ENCODE measurements around the gene ZNF275.
A peak's percentile ranks its signal among the peaks of the same experiment; 100 is the strongest.
"Not testable (repeated sequence)": the region's sequence is repeated elsewhere in the genome, so short reads cannot be mapped to it uniquely, and the experiment has no call there.

The ZNF275 gene, protein sequence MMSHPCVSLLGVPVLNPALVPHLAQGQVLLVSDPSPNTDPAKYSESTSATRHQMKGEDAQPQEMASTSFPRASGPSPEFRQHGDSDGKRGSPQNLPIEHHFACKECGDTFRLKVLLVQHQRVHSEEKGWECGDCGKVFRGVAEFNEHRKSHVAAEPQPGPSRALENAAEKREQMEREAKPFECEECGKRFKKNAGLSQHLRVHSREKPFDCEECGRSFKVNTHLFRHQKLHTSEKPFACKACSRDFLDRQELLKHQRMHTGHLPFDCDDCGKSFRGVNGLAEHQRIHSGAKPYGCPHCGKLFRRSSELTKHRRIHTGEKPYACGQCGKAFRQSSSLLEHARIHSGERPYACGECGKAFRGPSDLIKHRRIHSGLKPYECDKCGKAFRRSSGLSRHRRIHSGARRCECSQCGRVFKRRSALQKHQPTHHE

DNA sequence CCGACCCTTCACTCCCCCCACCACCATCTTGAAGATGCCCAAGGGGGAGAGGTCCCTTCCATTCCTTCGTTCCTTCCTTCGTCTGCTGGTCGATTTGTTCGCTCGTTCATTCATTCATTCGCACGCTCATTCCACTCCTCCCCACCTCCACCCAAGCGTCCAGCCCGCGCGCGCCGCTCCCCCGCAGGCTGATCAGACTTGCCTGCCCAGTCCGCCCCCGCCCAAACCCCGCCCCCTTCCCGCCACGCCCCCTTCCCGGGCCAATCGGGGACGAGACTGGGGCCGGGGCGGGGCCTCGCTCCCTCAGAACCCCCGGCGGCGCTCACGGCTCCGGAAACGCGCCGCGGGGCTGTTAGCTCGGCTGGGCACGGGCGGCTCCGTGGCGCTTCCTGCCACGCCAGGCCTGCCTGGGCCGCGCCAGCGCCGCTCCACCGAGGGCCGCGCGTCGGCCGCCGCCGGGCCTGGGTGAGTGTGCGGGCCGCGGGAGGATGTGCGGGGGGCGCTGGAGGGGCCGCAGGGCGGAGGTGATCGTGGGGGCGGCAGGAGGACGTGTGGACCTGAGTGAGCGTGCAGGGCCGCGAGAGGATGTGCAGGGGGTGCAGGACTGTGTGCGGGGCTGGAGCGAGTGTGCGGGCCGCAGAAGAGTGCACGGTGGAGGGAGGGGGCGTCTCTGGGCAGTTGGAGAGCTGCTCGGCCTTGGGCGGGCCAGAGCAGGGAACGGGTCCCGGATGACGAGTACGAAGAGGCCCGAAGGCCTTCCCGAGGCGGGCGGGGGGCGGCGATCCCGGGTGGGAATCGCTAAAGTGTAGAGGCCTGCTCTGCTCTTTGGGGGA lies at the start of gene ZNF275:
Gene ZNF275, plus strand, starts transcription at position 333 of the 833 bp plus-strand sequence. CDS start 2,527 bp downstream, outside the sequence.
- Histone ChIP-seq H3K4me1 (peaks cover 0 to 14% (median 5%) of the 10 kb centered on the region in 4 donors), H3K4me3 (peak within 1 kb of the TSS; percentile 78 to 85), H3K27me3 (no peaks in the 10 kb centered on the region), H3K27ac (peak within 1 kb of the TSS; percentile 66 to 72), H3K36me3 (peaks cover 0 to 5% (median 2%) of the 10 kb centered on the region in 3 donors), H3K9me3 (no peaks in the 10 kb centered on the region)
- peak; percentile 71 to 90 for DNase-seq
- TF ChIP-seq, protein P1, sequence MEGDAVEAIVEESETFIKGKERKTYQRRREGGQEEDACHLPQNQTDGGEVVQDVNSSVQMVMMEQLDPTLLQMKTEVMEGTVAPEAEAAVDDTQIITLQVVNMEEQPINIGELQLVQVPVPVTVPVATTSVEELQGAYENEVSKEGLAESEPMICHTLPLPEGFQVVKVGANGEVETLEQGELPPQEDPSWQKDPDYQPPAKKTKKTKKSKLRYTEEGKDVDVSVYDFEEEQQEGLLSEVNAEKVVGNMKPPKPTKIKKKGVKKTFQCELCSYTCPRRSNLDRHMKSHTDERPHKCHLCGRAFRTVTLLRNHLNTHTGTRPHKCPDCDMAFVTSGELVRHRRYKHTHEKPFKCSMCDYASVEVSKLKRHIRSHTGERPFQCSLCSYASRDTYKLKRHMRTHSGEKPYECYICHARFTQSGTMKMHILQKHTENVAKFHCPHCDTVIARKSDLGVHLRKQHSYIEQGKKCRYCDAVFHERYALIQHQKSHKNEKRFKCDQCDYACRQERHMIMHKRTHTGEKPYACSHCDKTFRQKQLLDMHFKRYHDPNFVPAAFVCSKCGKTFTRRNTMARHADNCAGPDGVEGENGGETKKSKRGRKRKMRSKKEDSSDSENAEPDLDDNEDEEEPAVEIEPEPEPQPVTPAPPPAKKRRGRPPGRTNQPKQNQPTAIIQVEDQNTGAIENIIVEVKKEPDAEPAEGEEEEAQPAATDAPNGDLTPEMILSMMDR (IDR thresholded peaks at IDR 0.05) = no peak
- intact Hi-C loops (cut with DNase I; ENCODE audit: low total_unique reads) = no loop called here

DNA sequence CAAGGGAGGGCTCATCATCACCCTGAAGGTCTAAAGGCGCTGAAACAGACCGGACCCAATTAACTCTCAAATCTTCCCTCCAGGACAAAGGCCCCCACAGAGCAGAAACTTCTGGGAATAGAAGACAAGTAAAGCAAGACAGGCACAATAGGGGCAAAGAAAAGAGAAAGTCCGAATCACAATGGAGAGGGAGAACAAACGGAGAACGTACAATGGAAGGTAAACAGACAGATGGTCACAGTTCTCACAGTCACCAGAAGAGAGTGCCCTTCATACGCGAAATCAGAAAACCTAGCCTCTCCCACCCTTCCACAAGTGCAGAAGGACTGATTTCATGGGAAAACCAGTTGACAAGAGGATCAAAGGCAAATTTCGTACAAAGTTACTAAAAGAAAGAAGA lies 48.3 kb upstream of the ZNF275 start:
- intact Hi-C loops (cut with DNase I; ENCODE audit: low total_unique reads); DNase-seq: not testable (repeated sequence)

DNA sequence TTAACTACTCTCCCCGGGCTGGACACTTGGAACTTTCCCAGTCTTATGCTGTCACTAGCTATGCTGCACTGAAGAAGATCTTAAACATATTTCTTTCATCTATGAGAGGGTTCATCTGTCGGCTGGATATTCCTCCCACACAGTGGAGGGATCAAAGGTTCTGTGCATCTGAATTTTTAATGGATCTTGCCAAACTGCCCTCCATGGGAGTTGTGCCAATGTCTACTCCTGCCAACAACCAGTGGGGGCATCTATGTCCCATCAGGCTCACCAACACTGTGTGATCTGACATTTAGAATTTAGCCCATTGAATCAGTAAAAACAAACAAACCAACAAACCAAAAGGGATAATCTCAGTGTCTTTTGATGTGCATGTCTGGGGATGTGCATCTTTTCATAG lies 45.1 kb upstream of the ZNF275 start:
- H3K36me3 ChIP-seq; DNase-seq; H3K27ac ChIP-seq; H3K4me3 ChIP-seq; intact Hi-C loops (cut with DNase I; ENCODE audit: low total_unique reads); H3K4me1 ChIP-seq; H3K27me3 ChIP-seq; H3K9me3 ChIP-seq: not testable (repeated sequence)

More for the DNA sequence above, 48.3 kb upstream of the ZNF275 start:
- not testable (repeated sequence) for H3K4me1 ChIP-seq, H3K9me3 ChIP-seq, H3K4me3 ChIP-seq, H3K27ac ChIP-seq, H3K27me3 ChIP-seq, H3K36me3 ChIP-seq

DNA sequence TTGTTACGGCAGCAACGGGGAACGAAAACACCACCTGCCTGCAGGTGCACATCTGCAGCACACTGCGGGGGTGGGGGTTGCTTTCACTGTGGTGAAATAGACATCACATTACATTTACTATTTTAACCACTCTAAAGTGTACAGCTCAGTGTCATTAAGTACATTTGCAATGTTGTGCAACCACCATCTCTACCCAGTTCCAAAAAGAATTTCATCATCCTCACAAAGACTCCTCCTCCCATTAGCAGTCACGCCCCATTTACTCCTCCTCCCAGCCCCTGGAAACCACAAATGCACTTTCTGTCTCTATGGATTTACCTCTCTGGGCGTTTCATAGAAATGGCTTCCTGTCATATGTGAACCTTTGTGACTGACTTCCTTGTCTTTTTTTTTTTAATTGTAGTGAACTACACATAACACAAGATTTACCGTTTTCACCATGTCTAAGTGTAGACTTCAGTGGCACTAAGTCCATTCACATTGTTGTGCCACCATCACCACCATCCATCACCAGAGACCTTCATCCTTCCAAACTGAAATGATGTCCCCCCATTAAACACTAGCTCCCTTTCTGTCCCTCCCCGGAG lies 40.4 kb upstream of the ZNF275 start:
- intact Hi-C loops (cut with DNase I; ENCODE audit: low total_unique reads); H3K4me3 ChIP-seq; H3K4me1 ChIP-seq; H3K9me3 ChIP-seq; H3K36me3 ChIP-seq; H3K27ac ChIP-seq; H3K27me3 ChIP-seq; DNase-seq: not testable (repeated sequence)

DNA sequence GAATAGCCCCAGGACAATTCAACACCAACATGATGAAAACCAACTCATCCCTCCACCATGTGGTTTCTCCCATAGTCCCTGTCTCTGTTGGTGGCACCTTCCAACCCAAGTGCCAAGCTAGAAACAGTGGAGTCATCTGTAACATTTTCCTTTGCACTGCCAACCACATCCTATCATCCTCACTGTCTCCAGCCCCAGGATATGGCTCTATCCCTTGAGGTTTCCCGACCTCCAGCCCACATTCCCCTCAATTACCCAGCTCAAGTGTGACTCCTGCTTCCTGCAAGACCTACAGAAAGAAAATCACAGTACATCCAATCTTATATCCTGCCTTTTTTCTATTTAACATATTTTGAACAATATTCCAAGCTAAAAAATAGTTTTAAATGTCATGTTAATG lies 36.6 kb upstream of the ZNF275 start:
- no peak overlapping the region for H3K4me3 ChIP-seq
- no peak for DNase-seq
- TF ChIP-seq, protein P1 (IDR thresholded peaks at IDR 0.05) = no peak
- no peaks in the 10 kb centered on the region for H3K9me3 ChIP-seq
- no peak overlapping the region for H3K27ac ChIP-seq
- H3K4me1 ChIP-seq = no peaks in the 10 kb centered on the region
- intact Hi-C loops (cut with DNase I; ENCODE audit: low total_unique reads) = no loop called here
- H3K36me3 ChIP-seq = no peaks in the 10 kb centered on the region
- no peaks in the 10 kb centered on the region for H3K27me3 ChIP-seq

DNA sequence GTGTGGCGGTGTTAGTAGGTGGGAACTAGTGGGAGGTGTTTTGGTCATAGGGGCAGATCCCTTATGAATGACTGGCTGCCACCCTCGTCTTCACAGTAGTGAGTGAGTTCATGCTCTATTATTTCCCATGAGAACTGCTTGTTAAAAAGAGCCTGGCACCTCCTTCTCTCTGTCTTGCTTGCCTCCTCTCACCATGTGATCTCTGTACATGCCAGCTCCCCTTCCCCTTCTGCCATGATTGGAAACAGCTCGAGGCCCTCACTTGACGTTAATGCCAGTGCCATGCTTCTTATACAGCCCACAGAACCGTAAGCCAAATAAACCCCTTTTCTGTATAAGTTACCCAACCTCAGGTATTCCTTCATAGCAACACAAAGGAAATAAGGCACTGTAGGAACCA lies 34.1 kb upstream of the ZNF275 start:
- no peaks in the 10 kb centered on the region for H3K9me3 ChIP-seq
- DNase-seq = no peak
- H3K27me3 ChIP-seq = no peaks in the 10 kb centered on the region
- no peak overlapping the region for H3K27ac ChIP-seq
- intact Hi-C loops (cut with DNase I; ENCODE audit: low total_unique reads) = no loop called here
- no peaks in the 10 kb centered on the region for H3K36me3 ChIP-seq
- no peak overlapping the region for H3K4me3 ChIP-seq
- TF ChIP-seq, protein P1 (IDR thresholded peaks at IDR 0.05) = no peak
- no peaks in the 10 kb centered on the region for H3K4me1 ChIP-seq

DNA sequence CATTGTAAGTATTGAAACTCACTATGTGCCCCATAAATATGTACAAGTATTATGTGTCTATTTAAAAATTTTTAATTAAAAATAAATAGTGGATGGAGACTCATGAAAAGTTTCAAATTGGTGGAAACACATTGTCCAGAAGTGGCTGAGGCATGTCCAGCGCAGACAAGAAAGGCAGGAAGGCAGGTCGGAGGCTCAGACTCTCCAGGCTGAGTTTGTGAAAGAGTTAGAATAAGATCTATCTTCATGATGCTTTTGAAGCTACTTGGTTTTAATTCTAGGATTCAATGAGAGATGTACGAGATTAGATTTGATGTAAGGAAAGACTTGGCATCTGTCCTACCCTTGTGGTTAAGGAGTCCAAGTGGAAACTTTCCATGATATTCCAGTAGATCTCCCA lies 32.2 kb upstream of the ZNF275 start:
- H3K9me3 ChIP-seq = no peaks in the 10 kb centered on the region
- TF ChIP-seq, protein P1 (IDR thresholded peaks at IDR 0.05) = no peak
- H3K36me3 ChIP-seq = no peaks in the 10 kb centered on the region
- H3K27me3 ChIP-seq = no peaks in the 10 kb centered on the region
- intact Hi-C loops (cut with DNase I; ENCODE audit: low total_unique reads) = no loop called here
- DNase-seq = no peak
- no peak overlapping the region for H3K27ac ChIP-seq
- H3K4me1 ChIP-seq = no peaks in the 10 kb centered on the region
- no peak overlapping the region for H3K4me3 ChIP-seq
